ENCODE measurements around the gene CR1.
A peak's percentile ranks its signal among the peaks of the same experiment; 100 is the strongest.

Gene CR1

GRCh38 chr1:207605444-207606361 is 109.7 kb downstream of the CR1 start:
- no peak overlapping the region for H2BK15ac ChIP-seq (ENCODE audit: low read length)
- H2BK12ac ChIP-seq (ENCODE audit: low read length), result no peak overlapping the region
- H4K91ac ChIP-seq (ENCODE audit: low read depth, low read length, poor library complexity), result no peak overlapping the region
- H3K79me1 ChIP-seq (ENCODE audit: low read depth, low read length), result no peaks in the 10 kb centered on the region
- no peak overlapping the region for H3K27ac ChIP-seq (replicated peaks; ENCODE audit: low read length)
- no peaks in the 10 kb centered on the region for H3K4me1 ChIP-seq (ENCODE audit: control insufficient read depth in 2 of 2, insufficient read depth in 1 of 2, low read depth in 1 of 2, low read length in 2 of 2)
- no peaks in the 10 kb centered on the region for H3K36me3 ChIP-seq (replicated peaks in 1 of 2; ENCODE audit: control insufficient read depth in 2 of 2, insufficient read depth in 2 of 2, low read length in 2 of 2)
- no peak overlapping the region for H2AK5ac ChIP-seq (ENCODE audit: low read depth, low read length)
- H3K4me2 ChIP-seq (ENCODE audit: insufficient read depth, low read length, poor library complexity, severe bottlenecking), result no peak overlapping the region
- H3K4me3 ChIP-seq (ENCODE audit: low read length in 2 of 2), result no peak overlapping the region
- no peak overlapping the region for H3K23ac ChIP-seq (ENCODE audit: low read depth, low read length, poor library complexity)
- no peak overlapping the region for H4K8ac ChIP-seq (ENCODE audit: low read depth, low read length)
- H3K18ac ChIP-seq (ENCODE audit: low read length), result no peak overlapping the region
- no peaks in the 10 kb centered on the region for H3K9me3 ChIP-seq (replicated peaks in 1 of 2; ENCODE audit: control insufficient read depth in 2 of 2, insufficient read depth in 1 of 2, low read depth in 1 of 2, low read length in 2 of 2)
- no peak overlapping the region for H3K4ac ChIP-seq (ENCODE audit: low read length)
- no peak overlapping the region for H2BK5ac ChIP-seq (ENCODE audit: low read length)
- no peak overlapping the region for H2AFZ ChIP-seq (ENCODE audit: low read length)
- WGBS, 2 donors (ENCODE audit: extremely low coverage in 2 of 2, insufficient read length in 2 of 2, insufficient replicate concordance in 1 of 2), result no CpG with 5 or more reads among the region's 7 CpGs
- no peaks in the 10 kb centered on the region for H3K27me3 ChIP-seq (ENCODE audit: control insufficient read depth in 3 of 3, insufficient read depth in 3 of 3, low read depth in 1 of 3, low read length in 3 of 3)
- DNase-seq (ENCODE audit: low spot score), result no peak
- no peak overlapping the region for H2BK120ac ChIP-seq (ENCODE audit: low read depth, low read length)
- no peak overlapping the region for H3K14ac ChIP-seq (ENCODE audit: low read length)
- no peak overlapping the region for H3K9ac ChIP-seq (ENCODE audit: low read depth, low read length, poor library complexity)

DNA sequence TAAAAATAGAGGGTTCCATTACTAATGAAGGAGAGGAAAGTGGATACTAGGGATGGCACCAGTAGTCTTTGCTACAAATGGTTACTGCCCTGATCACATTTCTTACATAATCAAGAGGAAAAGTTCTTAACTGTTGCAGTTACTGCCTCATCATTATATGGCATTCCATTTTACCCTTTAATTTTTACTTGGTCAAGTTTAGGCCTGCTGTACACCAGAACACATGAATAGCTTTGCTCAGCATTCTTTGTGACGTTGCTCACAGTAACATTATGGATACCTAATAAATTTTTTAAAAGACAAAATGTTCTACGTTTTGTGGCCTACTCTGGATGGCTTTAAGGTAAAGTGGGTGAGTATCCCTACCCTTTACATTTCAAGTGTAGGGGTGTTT is 110.4 kb downstream of the CR1 start:
- no peak overlapping the region for H2AK5ac ChIP-seq (ENCODE audit: low read depth, low read length)
- H3K18ac ChIP-seq (ENCODE audit: low read length), result no peak overlapping the region
- no peaks in the 10 kb centered on the region for H3K79me1 ChIP-seq (ENCODE audit: low read depth, low read length)
- no peaks in the 10 kb centered on the region for H3K4me1 ChIP-seq (ENCODE audit: control insufficient read depth in 2 of 2, insufficient read depth in 1 of 2, low read depth in 1 of 2, low read length in 2 of 2)
- H3K14ac ChIP-seq (ENCODE audit: low read length), result no peak overlapping the region
- no peak overlapping the region for H2AFZ ChIP-seq (ENCODE audit: low read length)
- H3K36me3 ChIP-seq (replicated peaks in 1 of 2; ENCODE audit: control insufficient read depth in 2 of 2, insufficient read depth in 2 of 2, low read length in 2 of 2), result no peaks in the 10 kb centered on the region
- H2BK5ac ChIP-seq (ENCODE audit: low read length), result no peak overlapping the region
- no peak overlapping the region for H3K27ac ChIP-seq (replicated peaks; ENCODE audit: low read length)
- H4K8ac ChIP-seq (ENCODE audit: low read depth, low read length), result no peak overlapping the region
- H3K4me3 ChIP-seq (ENCODE audit: low read length in 2 of 2), result no peak overlapping the region
- H4K91ac ChIP-seq (ENCODE audit: low read depth, low read length, poor library complexity), result no peak overlapping the region
- no peak overlapping the region for H2BK15ac ChIP-seq (ENCODE audit: low read length)
- no peaks in the 10 kb centered on the region for H3K9me3 ChIP-seq (replicated peaks in 1 of 2; ENCODE audit: control insufficient read depth in 2 of 2, insufficient read depth in 1 of 2, low read depth in 1 of 2, low read length in 2 of 2)
- DNase-seq (ENCODE audit: low spot score), result no peak
- WGBS, 2 donors (ENCODE audit: extremely low coverage in 2 of 2, insufficient read length in 2 of 2, insufficient replicate concordance in 1 of 2), result no CpG with 5 or more reads among the region's 2 CpGs
- H3K4me2 ChIP-seq (ENCODE audit: insufficient read depth, low read length, poor library complexity, severe bottlenecking), result no peak overlapping the region
- no peak overlapping the region for H3K4ac ChIP-seq (ENCODE audit: low read length)
- H2BK120ac ChIP-seq (ENCODE audit: low read depth, low read length), result no peak overlapping the region
- no peak overlapping the region for H3K9ac ChIP-seq (ENCODE audit: low read depth, low read length, poor library complexity)
- H3K23ac ChIP-seq (ENCODE audit: low read depth, low read length, poor library complexity), result no peak overlapping the region
- no peaks in the 10 kb centered on the region for H3K27me3 ChIP-seq (ENCODE audit: control insufficient read depth in 3 of 3, insufficient read depth in 3 of 3, low read depth in 1 of 3, low read length in 3 of 3)
- no peak overlapping the region for H2BK12ac ChIP-seq (ENCODE audit: low read length)

- Histone ChIP-seq H3K4ac (ENCODE audit: low read length) (no peak overlapping the region), H3K4me3 (ENCODE audit: low read length in 2 of 2) (no peak overlapping the region), H3K36me3 (replicated peaks in 1 of 2; ENCODE audit: control insufficient read depth in 2 of 2, insufficient read depth in 2 of 2, low read length in 2 of 2) (no peaks in the 10 kb centered on the region), H4K91ac (ENCODE audit: low read depth, low read length, poor library complexity) (no peak overlapping the region), H3K27ac (replicated peaks; ENCODE audit: low read length) (no peak overlapping the region), H3K18ac (ENCODE audit: low read length) (peak overlapping the region; percentile 59), H2BK12ac (ENCODE audit: low read length) (no peak overlapping the region), H3K23ac (ENCODE audit: low read depth, low read length, poor library complexity) (peak overlapping the region; percentile 5), H2BK15ac (ENCODE audit: low read length) (peak overlapping the region; percentile 2), H3K14ac (ENCODE audit: low read length) (no peak overlapping the region), H2BK120ac (ENCODE audit: low read depth, low read length) (no peak overlapping the region), H2AFZ (ENCODE audit: low read length) (no peak overlapping the region), H2BK5ac (ENCODE audit: low read length) (no peak overlapping the region), H3K4me1 (ENCODE audit: control insufficient read depth in 2 of 2, insufficient read depth in 1 of 2, low read depth in 1 of 2, low read length in 2 of 2) (no peaks in the 10 kb centered on the region), H4K8ac (ENCODE audit: low read depth, low read length) (no peak overlapping the region), H3K27me3 (ENCODE audit: control insufficient read depth in 3 of 3, insufficient read depth in 3 of 3, low read depth in 1 of 3, low read length in 3 of 3) (no peaks in the 10 kb centered on the region), H3K9me3 (replicated peaks in 1 of 2; ENCODE audit: control insufficient read depth in 2 of 2, insufficient read depth in 1 of 2, low read depth in 1 of 2, low read length in 2 of 2) (no peaks in the 10 kb centered on the region), H3K9ac (ENCODE audit: low read depth, low read length, poor library complexity) (no peak overlapping the region), H2AK5ac (ENCODE audit: low read depth, low read length) (no peak overlapping the region), H3K4me2 (ENCODE audit: insufficient read depth, low read length, poor library complexity, severe bottlenecking) (no peak overlapping the region), H3K79me1 (ENCODE audit: low read depth, low read length) (no peaks in the 10 kb centered on the region)
- no CpG with 5 or more reads among the region's 11 CpGs for WGBS, 2 donors (ENCODE audit: extremely low coverage in 2 of 2, insufficient read length in 2 of 2, insufficient replicate concordance in 1 of 2)
- DNase-seq (ENCODE audit: low spot score), result no peak
Measured at GRCh38 chr1:207612762-207613161, 116.8 kb downstream of the CR1 start.

- H3K18ac ChIP-seq (ENCODE audit: low read length), result no peak overlapping the region
- no peak overlapping the region for H2BK15ac ChIP-seq (ENCODE audit: low read length)
- no peaks in the 10 kb centered on the region for H3K79me1 ChIP-seq (ENCODE audit: low read depth, low read length)
- no peak overlapping the region for H3K4ac ChIP-seq (ENCODE audit: low read length)
- H3K4me3 ChIP-seq (ENCODE audit: low read length in 2 of 2), result no peak overlapping the region
- H3K27ac ChIP-seq (replicated peaks; ENCODE audit: low read length), result no peak overlapping the region
- no peak overlapping the region for H4K91ac ChIP-seq (ENCODE audit: low read depth, low read length, poor library complexity)
- H3K4me1 ChIP-seq (ENCODE audit: control insufficient read depth in 2 of 2, insufficient read depth in 1 of 2, low read depth in 1 of 2, low read length in 2 of 2), result no peaks in the 10 kb centered on the region
- H2BK120ac ChIP-seq (ENCODE audit: low read depth, low read length), result no peak overlapping the region
- H2AK5ac ChIP-seq (ENCODE audit: low read depth, low read length), result no peak overlapping the region
- no peaks in the 10 kb centered on the region for H3K36me3 ChIP-seq (replicated peaks in 1 of 2; ENCODE audit: control insufficient read depth in 2 of 2, insufficient read depth in 2 of 2, low read length in 2 of 2)
- H3K9me3 ChIP-seq (replicated peaks in 1 of 2; ENCODE audit: control insufficient read depth in 2 of 2, insufficient read depth in 1 of 2, low read depth in 1 of 2, low read length in 2 of 2), result no peaks in the 10 kb centered on the region
- H2BK12ac ChIP-seq (ENCODE audit: low read length), result no peak overlapping the region
- H3K23ac ChIP-seq (ENCODE audit: low read depth, low read length, poor library complexity), result no peak overlapping the region
- no CpG with 5 or more reads among the region's 7 CpGs for WGBS, 2 donors (ENCODE audit: extremely low coverage in 2 of 2, insufficient read length in 2 of 2, insufficient replicate concordance in 1 of 2)
- no peak overlapping the region for H3K9ac ChIP-seq (ENCODE audit: low read depth, low read length, poor library complexity)
- peak; percentile 23 for DNase-seq (ENCODE audit: low spot score)
- H3K14ac ChIP-seq (ENCODE audit: low read length), result no peak overlapping the region
- no peak overlapping the region for H4K8ac ChIP-seq (ENCODE audit: low read depth, low read length)
- H3K27me3 ChIP-seq (ENCODE audit: control insufficient read depth in 3 of 3, insufficient read depth in 3 of 3, low read depth in 1 of 3, low read length in 3 of 3), result no peaks in the 10 kb centered on the region
- H2BK5ac ChIP-seq (ENCODE audit: low read length), result no peak overlapping the region
- H2AFZ ChIP-seq (ENCODE audit: low read length), result peak overlapping the region; percentile 32
- H3K4me2 ChIP-seq (ENCODE audit: insufficient read depth, low read length, poor library complexity, severe bottlenecking), result no peak overlapping the region
Measured at GRCh38 chr1:207619871-207620542, 124.0 kb downstream of the CR1 start.
